Left ventricle myocardium superior (tissue), 1 donor: ENCODE data around the gene GTF2H3. TPM values are rescaled to one million over a fixed set of nuclear protein-coding genes. Genes with fewer than 3 reads are reported as not detected.

ENCODE experiments used
- ATAC-seq: fragments of 200-7000 bp; cut with Tn5 transposase; one replicate; pipeline ENCODE4 v1.9.1; 2020; ENCODE audit warnings: mild to moderate bottlenecking, moderate library complexity
- DNase-seq: peaks from one replicate; pipeline ENCODE4 v3.0.0-alpha.2; 2020
- intact Hi-C: fragments of 100-400 bp; cut with micrococcal nuclease; formaldehyde crosslinking; loops from one replicate; pipeline ENCODE4 v1.11.0; 2022
- total RNA-seq: library from RNA; stranded (reverse); fragmentation: NEBNext Ultra II Directional; extraction: Animal tissue kit (Norgen Biotek cat#: 25700); gene quantifications from one replicate; pipeline ENCODE4 v1.2.1, GENCODE V29; 2021
- donor health status: DM: no; HTN: yes; CAD: no; lungs with severe emphysema.

The GTF2H3 gene
- total RNA-seq, 1 donor from 2014 or later, result 12.2 TPM

GRCh38 chr12:123690191-123690840 lies 56.7 kb downstream of the GTF2H3 start:
- DNase-seq, result no peak
- intact Hi-C loops, result no loop called here
- ATAC-seq, result no peak

GRCh38 chr12:123696207-123696606 lies 62.6 kb downstream of the GTF2H3 start:
- peak; percentile 35 for ATAC-seq

GRCh38 chr12:123696646-123697045 lies 63.0 kb downstream of the GTF2H3 start:
- ATAC-seq, result no peak
- intact Hi-C loops, result no loop called here

More at GRCh38 chr12:123696207-123696606, 62.6 kb downstream of the GTF2H3 start:
- no peak for DNase-seq
- intact Hi-C loops, result no loop called here

GRCh38 chr12:123705935-123706334 lies 72.3 kb downstream of the GTF2H3 start:
- no peak for ATAC-seq
- no peak for DNase-seq
- intact Hi-C loops, result no loop called here

More at GRCh38 chr12:123696646-123697045, 63.0 kb downstream of the GTF2H3 start:
- DNase-seq, result no peak

GRCh38 chr12:123707466-123707865 lies 73.8 kb downstream of the GTF2H3 start:
- ATAC-seq (no peak), DNase-seq (no peak)
- intact Hi-C loops, result no loop called here

Other genes starting within 250 kb of the GTF2H3 start
- 36.4 TPM for gene KMT5A, start 249.7 kb upstream of the GTF2H3 start, total RNA-seq
- gene RILPL2, start 197.1 kb upstream of the GTF2H3 start, total RNA-seq, result 2.1 TPM
- 23.2 TPM for gene SNRNP35, start 175.7 kb upstream of the GTF2H3 start, total RNA-seq
- gene RILPL1, start 100.1 kb upstream of the GTF2H3 start, total RNA-seq, result 116 TPM
- 151 TPM for gene TMED2, start 49.3 kb upstream of the GTF2H3 start, total RNA-seq
- 7.4 TPM for gene DDX55, start 31.7 kb upstream of the GTF2H3 start, total RNA-seq
- gene EIF2B1, start 143 bp upstream of the GTF2H3 start, total RNA-seq, result 27.5 TPM
- 3.7 TPM for gene TCTN2, start 37.3 kb downstream of the GTF2H3 start, total RNA-seq
- gene ATP6V0A2, start 78.5 kb downstream of the GTF2H3 start, total RNA-seq, result 11.5 TPM
- gene DNAH10, start 128.5 kb downstream of the GTF2H3 start, total RNA-seq, result 0.25 TPM